NCI-H446 (cell line): ENCODE results near the gene PLA2G2C.
"Not testable (repeated sequence)": the region's sequence is repeated elsewhere in the genome, so short reads cannot be mapped to it uniquely, and the experiment has no call there.

ENCODE experiments used
- DNase-seq, 2 experiments: peaks; one replicate each; lab custom pipeline; 2025; lab: John Stamatoyannopoulos, UW

The PLA2G2C gene

GRCh38 chr1:20185834-20186782 lies at the start of gene PLA2G2C, which contains the start of gene UBXN10:
Gene PLA2G2C, minus strand, starts transcription at chr1:20186518. Its CDS starts 9,155 bp downstream, at chr1:20177363.
Gene UBXN10, plus strand, starts transcription at chr1:20186096. Its CDS starts 4,466 bp downstream, at chr1:20190562.
- DNase-seq = no peak

GRCh38 chr1:20234788-20235535 lies 48.6 kb upstream of the PLA2G2C start:
- no peak for DNase-seq

- DNase-seq = no peak
These were observed 47.5 kb upstream of the PLA2G2C start for GRCh38 chr1:20233866-20234265.

- DNase-seq = no peak
These were observed 47.1 kb upstream of the PLA2G2C start for GRCh38 chr1:20233394-20233793.

- not testable (repeated sequence) for DNase-seq
These were observed 46.2 kb upstream of the PLA2G2C start for GRCh38 chr1:20232564-20232963.

- no peak for DNase-seq
These were observed 42.9 kb upstream of the PLA2G2C start for GRCh38 chr1:20229171-20229570.

GRCh38 chr1:20228314-20228825 lies 42.1 kb upstream of the PLA2G2C start:
- DNase-seq = no peak

GRCh38 chr1:20227704-20228103 lies 41.4 kb upstream of the PLA2G2C start:
- DNase-seq = no peak

GRCh38 chr1:20224546-20224945 lies 38.2 kb upstream of the PLA2G2C start:
- no peak for DNase-seq

- DNase-seq = no peak
These were observed 37.5 kb upstream of the PLA2G2C start for GRCh38 chr1:20223551-20224419.

- DNase-seq = no peak
These were observed 36.8 kb upstream of the PLA2G2C start for GRCh38 chr1:20223106-20223505.

GRCh38 chr1:20220036-20220435 lies 33.7 kb upstream of the PLA2G2C start:
- no peak for DNase-seq

- DNase-seq = not testable (repeated sequence)
These were observed 32.7 kb upstream of the PLA2G2C start for GRCh38 chr1:20219053-20219452.

GRCh38 chr1:20216574-20216973 lies 30.3 kb upstream of the PLA2G2C start:
- peak in 1 of 2 experiments; percentile 10 for DNase-seq

GRCh38 chr1:20215716-20216115 lies 29.4 kb upstream of the PLA2G2C start:
- no peak for DNase-seq

- peak; percentile 9 to 75 for DNase-seq
These were observed 26.5 kb upstream of the PLA2G2C start for GRCh38 chr1:20212685-20213331.

- DNase-seq = no peak
These were observed 25.9 kb upstream of the PLA2G2C start for GRCh38 chr1:20212085-20212684.

- no peak for DNase-seq
These were observed 25.2 kb upstream of the PLA2G2C start for GRCh38 chr1:20211511-20211931.

GRCh38 chr1:20210736-20211460 lies 24.6 kb upstream of the PLA2G2C start:
- DNase-seq = no peak

- no peak for DNase-seq
These were observed 23.2 kb upstream of the PLA2G2C start for GRCh38 chr1:20209471-20209870.
